Caco-2 (cell line): ENCODE results near the gene SOS1. TPM values are rescaled to one million over a fixed set of nuclear protein-coding genes. Genes with fewer than 3 reads are reported as not detected.

Source experiments
- BruUV-seq: library from RNA; stranded (reverse); fragments of 400-500 nt; replicated peaks from 2 replicates; lab custom pipeline; 2021; lab: Mats Ljungman, UMichigan
- CTCF ChIA-PET: fragments of 300-600 bp; sonication (Branson Sonifier 250); formaldehyde crosslinking; loops from one replicate; lab custom pipeline; 2022; ENCODE audit warnings: antibody characterized with exemption; lab: Charles Lee
- POLR2A ChIA-PET: fragments of 300-600 bp; sonication (Branson Sonifier 250); formaldehyde crosslinking; loops from one replicate; lab custom pipeline; 2022; ENCODE audit warnings: antibody characterized with exemption; lab: Charles Lee
- DNase-seq, 2 experiments: peaks; one replicate each; pipeline versions ENCODE4 v3.0.0 to v3.0.0-alpha.2; 2020 to 2022
- H3K27me3 ChIP-seq: replicated peaks from 2 replicates; pipeline ENCODE4 v1.6.0; 2011; ENCODE audit warnings: low read length; ENCODE audit not compliant: control insufficient read depth, insufficient read depth
- H3K36me3 ChIP-seq: 2 replicates; pipeline ENCODE4 v1.5.1; 2011; ENCODE audit warnings: low read length; ENCODE audit not compliant: control insufficient read depth, insufficient read depth
- H3K4me1 ChIP-seq: fragments of 250-450 bp; sonication (Bioruptor Pico); 2 replicates; pipeline ENCODE4 v1.5.1; 2020; ENCODE audit warnings: mild to moderate bottlenecking
- H3K4me3 ChIP-seq: 2 replicates; pipeline ENCODE4 v1.5.1; 2011; ENCODE audit warnings: low read depth, mild to moderate bottlenecking, control low read depth, low read length
- H3K9me3 ChIP-seq: fragments of 250-450 bp; sonication (Bioruptor Pico); 2 replicates; pipeline ENCODE4 v1.5.1; 2020; ENCODE audit warnings: mild to moderate bottlenecking, moderate library complexity
- H3K27ac Mint-ChIP-seq: one replicate; pipeline ENCODE4 v1.8.0; 2022; ENCODE audit warnings: mixed read lengths; ENCODE audit not compliant: unreplicated experiment
- H3K27me3 Mint-ChIP-seq: one replicate; pipeline ENCODE4 v1.8.0; 2022; ENCODE audit warnings: mixed read lengths; ENCODE audit not compliant: insufficient read depth, unreplicated experiment
- H3K36me3 Mint-ChIP-seq: one replicate; pipeline ENCODE4 v1.8.0; 2022; ENCODE audit warnings: mild to moderate bottlenecking, mixed read lengths; ENCODE audit not compliant: insufficient read depth, unreplicated experiment
- H3K4me1 Mint-ChIP-seq: one replicate; pipeline ENCODE4 v1.8.0; 2022; ENCODE audit warnings: low read depth, mixed read lengths; ENCODE audit not compliant: unreplicated experiment
- H3K4me3 Mint-ChIP-seq: one replicate; pipeline ENCODE4 v1.8.0; 2022; ENCODE audit warnings: mild to moderate bottlenecking, moderate library complexity, mixed read lengths; ENCODE audit not compliant: unreplicated experiment
- H3K9me3 Mint-ChIP-seq: one replicate; pipeline ENCODE4 v1.8.0; 2022; ENCODE audit warnings: mixed read lengths; ENCODE audit not compliant: unreplicated experiment
- intact Hi-C: fragments of 100-400 bp; cut with micrococcal nuclease; formaldehyde crosslinking; loops from one replicate; pipeline ENCODE4 v1.10.0; 2022; ENCODE audit not compliant: unreplicated experiment
- total RNA-seq: library from RNA; stranded (reverse); gene quantifications from 2 replicates; pipeline ENCODE4 v1.2.3, GENCODE V29; 2022
- TF ChIP-seq, protein P1 (sequence below), 2 experiments: fragments of 200-600 bp in 1 of 2; IDR thresholded peaks; 1 replicate in 1 of 2; 2 replicates in 1 of 2; pipeline versions ENCODE4 v1.5.1 to v1.8.0; 2011 to 2022; ENCODE audit warnings: antibody characterized with exemption in 1 of 2, control low read depth in 1 of 2, inconsistent platforms in 1 of 2, low read depth in 1 of 2, low read length in 1 of 2, mild to moderate bottlenecking in 1 of 2, moderate library complexity in 1 of 2; ENCODE audit not compliant: insufficient read depth in 1 of 2, severe bottlenecking in 1 of 2, unreplicated experiment in 1 of 2

The SOS1 gene
- total RNA-seq, 1 experiment from 2014 or later, result 49.7 TPM

DNA sequence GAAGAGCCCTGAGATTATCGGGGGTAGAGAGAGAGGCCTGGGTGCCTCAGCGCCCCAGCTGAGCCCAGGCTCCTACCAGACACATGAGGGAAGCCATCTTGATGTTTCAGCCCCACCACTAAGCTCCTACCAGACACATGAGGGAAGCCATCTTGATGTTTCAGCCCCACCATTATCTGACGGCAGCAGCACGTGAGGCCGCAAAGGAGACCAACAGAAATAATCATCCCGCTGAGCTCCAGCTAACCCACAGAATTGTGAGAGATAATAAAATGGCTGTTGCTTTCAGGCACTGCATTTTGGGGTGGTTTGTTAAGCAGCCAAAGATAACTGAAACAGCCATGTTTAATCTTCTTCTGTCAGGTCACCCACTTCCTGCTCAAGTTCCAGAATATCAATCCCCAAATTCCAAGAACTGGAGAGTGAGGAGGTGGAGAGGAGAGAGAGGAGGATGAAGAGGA is 29.3 kb upstream of the SOS1 start:
- TF ChIP-seq, protein P1, sequence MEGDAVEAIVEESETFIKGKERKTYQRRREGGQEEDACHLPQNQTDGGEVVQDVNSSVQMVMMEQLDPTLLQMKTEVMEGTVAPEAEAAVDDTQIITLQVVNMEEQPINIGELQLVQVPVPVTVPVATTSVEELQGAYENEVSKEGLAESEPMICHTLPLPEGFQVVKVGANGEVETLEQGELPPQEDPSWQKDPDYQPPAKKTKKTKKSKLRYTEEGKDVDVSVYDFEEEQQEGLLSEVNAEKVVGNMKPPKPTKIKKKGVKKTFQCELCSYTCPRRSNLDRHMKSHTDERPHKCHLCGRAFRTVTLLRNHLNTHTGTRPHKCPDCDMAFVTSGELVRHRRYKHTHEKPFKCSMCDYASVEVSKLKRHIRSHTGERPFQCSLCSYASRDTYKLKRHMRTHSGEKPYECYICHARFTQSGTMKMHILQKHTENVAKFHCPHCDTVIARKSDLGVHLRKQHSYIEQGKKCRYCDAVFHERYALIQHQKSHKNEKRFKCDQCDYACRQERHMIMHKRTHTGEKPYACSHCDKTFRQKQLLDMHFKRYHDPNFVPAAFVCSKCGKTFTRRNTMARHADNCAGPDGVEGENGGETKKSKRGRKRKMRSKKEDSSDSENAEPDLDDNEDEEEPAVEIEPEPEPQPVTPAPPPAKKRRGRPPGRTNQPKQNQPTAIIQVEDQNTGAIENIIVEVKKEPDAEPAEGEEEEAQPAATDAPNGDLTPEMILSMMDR (IDR thresholded peaks at IDR 0.05; ENCODE audit: insufficient read depth in 1 of 2, low read depth in 1 of 2, low read length in 1 of 2, severe bottlenecking in 1 of 2, unreplicated experiment in 1 of 2), result no peak

GRCh38 chr2:39146630-39147029 is 25.8 kb upstream of the SOS1 start:
- POLR2A ChIA-PET, result no interaction called here
- Mint-ChIP-seq H3K4me3 (no peak overlapping the region), H3K36me3 (no peaks in the 10 kb centered on the region), H3K27me3 (no peaks in the 10 kb centered on the region), H3K4me1 (no peaks in the 10 kb centered on the region), H3K9me3 (no peaks in the 10 kb centered on the region), H3K27ac (no peak overlapping the region)
- TF ChIP-seq, protein P1 (IDR thresholded peaks at IDR 0.05; ENCODE audit: insufficient read depth in 1 of 2, low read depth in 1 of 2, low read length in 1 of 2, severe bottlenecking in 1 of 2, unreplicated experiment in 1 of 2), result no peak
- Histone ChIP-seq H3K4me1 (peaks cover 3% of the 10 kb centered on the region; the same call in 1 of the 2 replicates), H3K4me3 (no peak overlapping the region), H3K27me3 (no peaks in the 10 kb centered on the region), H3K36me3 (no peaks in the 10 kb centered on the region), H3K9me3 (no peaks in the 10 kb centered on the region)
- intact Hi-C loops, result no loop called here
- no TSS peak for BruUV-seq
- CTCF ChIA-PET, result no interaction called here
- DNase-seq, result no peak

More for the DNA sequence above, 29.3 kb upstream of the SOS1 start:
- ChIA-PET POLR2A (no interaction called here), CTCF (no interaction called here)
- H3K27me3 Mint-ChIP-seq, result no peaks in the 10 kb centered on the region
- H3K27ac Mint-ChIP-seq, result no peak overlapping the region
- no peaks in the 10 kb centered on the region for H3K4me1 Mint-ChIP-seq
- intact Hi-C loops, result no loop called here
- H3K36me3 Mint-ChIP-seq, result no peaks in the 10 kb centered on the region
- BruUV-seq, result no TSS peak
- Histone ChIP-seq H3K27me3 (no peaks in the 10 kb centered on the region), H3K36me3 (no peaks in the 10 kb centered on the region), H3K4me3 (no peak overlapping the region), H3K4me1 (peaks cover 3% of the 10 kb centered on the region; the same call in 1 of the 2 replicates), H3K9me3 (0 out of 2 replicates have a peak, but pooled peaks cover 3% of the 10 kb centered on the region)
- DNase-seq, result no peak
- no peaks in the 10 kb centered on the region for H3K9me3 Mint-ChIP-seq
- H3K4me3 Mint-ChIP-seq, result no peak overlapping the region

- Mint-ChIP-seq H3K9me3 (no peaks in the 10 kb centered on the region), H3K4me1 (no peaks in the 10 kb centered on the region), H3K36me3 (no peaks in the 10 kb centered on the region), H3K4me3 (no peak overlapping the region), H3K27ac (no peak overlapping the region), H3K27me3 (no peaks in the 10 kb centered on the region)
- Histone ChIP-seq H3K9me3 (no peaks in the 10 kb centered on the region), H3K36me3 (no peaks in the 10 kb centered on the region), H3K4me3 (no peak overlapping the region), H3K4me1 (peaks cover 3% of the 10 kb centered on the region; the same call in 1 of the 2 replicates), H3K27me3 (no peaks in the 10 kb centered on the region)
- intact Hi-C loops, result no loop called here
- no TSS peak for BruUV-seq
- no peak for DNase-seq
- ChIA-PET CTCF (no interaction called here), POLR2A (no interaction called here)
- TF ChIP-seq, protein P1 (IDR thresholded peaks at IDR 0.05; ENCODE audit: insufficient read depth in 1 of 2, low read depth in 1 of 2, low read length in 1 of 2, severe bottlenecking in 1 of 2, unreplicated experiment in 1 of 2), result no peak
Observed at GRCh38 chr2:39145906-39146421, 25.1 kb upstream of the SOS1 start.
